ENCODE measurements around the gene CTBP2. TPM values are rescaled to one million over a fixed set of nuclear protein-coding genes. Genes with fewer than 3 reads are reported as not detected.

The CTBP2 gene
- total RNA-seq, 4 donors from 2014 or later = 69.7 to 125 (median 84.7) TPM

DNA sequence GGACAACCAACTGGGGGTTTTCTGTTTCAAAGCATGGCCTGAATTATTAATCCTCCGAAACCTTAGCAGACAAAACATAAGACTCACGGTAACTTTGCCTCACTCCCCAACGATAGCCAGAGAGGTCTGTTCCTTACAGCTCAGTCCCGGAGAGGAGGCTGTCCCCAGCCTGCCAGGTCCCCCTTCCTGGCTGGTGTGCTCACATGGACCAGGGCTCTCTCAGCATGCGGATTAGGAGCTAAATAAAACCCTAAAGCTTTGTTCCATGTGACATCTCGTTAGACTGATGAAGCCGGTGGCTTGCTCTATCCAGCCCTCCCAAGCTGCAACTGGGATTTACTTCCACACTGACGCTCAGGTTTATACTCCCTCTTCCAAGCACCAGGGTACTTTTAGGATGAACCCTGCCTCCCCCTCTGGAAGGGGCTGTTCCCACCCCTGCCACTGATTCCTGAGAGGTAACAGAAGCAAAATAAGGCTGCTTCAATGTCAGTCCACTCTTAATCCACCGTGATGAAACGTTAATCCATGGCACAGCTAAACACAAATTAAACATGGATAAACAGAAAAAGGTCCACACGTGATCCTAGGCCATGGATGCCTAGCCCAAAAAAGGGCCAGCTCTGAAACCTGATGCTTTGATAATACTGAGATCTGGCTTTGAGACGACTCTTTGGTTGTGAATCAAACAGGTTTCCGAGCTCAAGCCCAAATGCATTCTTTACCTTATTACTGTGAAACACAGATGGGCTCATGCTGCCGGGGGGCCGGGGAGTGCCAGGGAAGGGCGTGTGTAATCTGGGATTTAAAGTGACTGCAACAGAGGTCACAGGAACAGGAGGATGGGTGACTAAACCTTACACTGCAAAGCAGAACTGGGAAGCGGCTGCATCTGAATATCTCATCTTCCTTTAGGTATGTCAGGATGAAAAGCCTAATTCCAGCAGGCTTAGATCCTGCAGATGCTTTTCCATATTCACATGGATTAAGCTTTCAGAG is 132.2 kb downstream of the CTBP2 start:
- TF ChIP-seq EP300 (IDR thresholded peaks at IDR 0.05) = no peak
- no peak for TF ChIP-seq POLR2AphosphoS5 (IDR thresholded peaks at IDR 0.05)
- TF ChIP-seq, protein P1, sequence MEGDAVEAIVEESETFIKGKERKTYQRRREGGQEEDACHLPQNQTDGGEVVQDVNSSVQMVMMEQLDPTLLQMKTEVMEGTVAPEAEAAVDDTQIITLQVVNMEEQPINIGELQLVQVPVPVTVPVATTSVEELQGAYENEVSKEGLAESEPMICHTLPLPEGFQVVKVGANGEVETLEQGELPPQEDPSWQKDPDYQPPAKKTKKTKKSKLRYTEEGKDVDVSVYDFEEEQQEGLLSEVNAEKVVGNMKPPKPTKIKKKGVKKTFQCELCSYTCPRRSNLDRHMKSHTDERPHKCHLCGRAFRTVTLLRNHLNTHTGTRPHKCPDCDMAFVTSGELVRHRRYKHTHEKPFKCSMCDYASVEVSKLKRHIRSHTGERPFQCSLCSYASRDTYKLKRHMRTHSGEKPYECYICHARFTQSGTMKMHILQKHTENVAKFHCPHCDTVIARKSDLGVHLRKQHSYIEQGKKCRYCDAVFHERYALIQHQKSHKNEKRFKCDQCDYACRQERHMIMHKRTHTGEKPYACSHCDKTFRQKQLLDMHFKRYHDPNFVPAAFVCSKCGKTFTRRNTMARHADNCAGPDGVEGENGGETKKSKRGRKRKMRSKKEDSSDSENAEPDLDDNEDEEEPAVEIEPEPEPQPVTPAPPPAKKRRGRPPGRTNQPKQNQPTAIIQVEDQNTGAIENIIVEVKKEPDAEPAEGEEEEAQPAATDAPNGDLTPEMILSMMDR (IDR thresholded peaks at IDR 0.05) = no peak
- no peak for TF ChIP-seq POLR2A (IDR thresholded peaks at IDR 0.05; ENCODE audit: low read depth)
- Histone ChIP-seq H3K27me3 (no peaks in the 10 kb centered on the region), H3K9me3 (no peaks in the 10 kb centered on the region), H3K4me1 (peaks cover 54 to 78% (median 60%) of the 10 kb centered on the region in 4 donors), H3K4me3 (no peak overlapping the region), H3K27ac (replicated peaks in 1 of 4) (peak overlapping the region in 1 of 4 donors; percentile 21), H3K36me3 (peaks cover 0 to 21% (median 17%) of the 10 kb centered on the region in 4 donors)
- intact Hi-C loops (cut with DNase I) = no loop called here
- 61% methylated on average over 17 of the region's 17 CpGs for WGBS
- DNase-seq (ENCODE audit: extremely low spot score) = no peak

DNA sequence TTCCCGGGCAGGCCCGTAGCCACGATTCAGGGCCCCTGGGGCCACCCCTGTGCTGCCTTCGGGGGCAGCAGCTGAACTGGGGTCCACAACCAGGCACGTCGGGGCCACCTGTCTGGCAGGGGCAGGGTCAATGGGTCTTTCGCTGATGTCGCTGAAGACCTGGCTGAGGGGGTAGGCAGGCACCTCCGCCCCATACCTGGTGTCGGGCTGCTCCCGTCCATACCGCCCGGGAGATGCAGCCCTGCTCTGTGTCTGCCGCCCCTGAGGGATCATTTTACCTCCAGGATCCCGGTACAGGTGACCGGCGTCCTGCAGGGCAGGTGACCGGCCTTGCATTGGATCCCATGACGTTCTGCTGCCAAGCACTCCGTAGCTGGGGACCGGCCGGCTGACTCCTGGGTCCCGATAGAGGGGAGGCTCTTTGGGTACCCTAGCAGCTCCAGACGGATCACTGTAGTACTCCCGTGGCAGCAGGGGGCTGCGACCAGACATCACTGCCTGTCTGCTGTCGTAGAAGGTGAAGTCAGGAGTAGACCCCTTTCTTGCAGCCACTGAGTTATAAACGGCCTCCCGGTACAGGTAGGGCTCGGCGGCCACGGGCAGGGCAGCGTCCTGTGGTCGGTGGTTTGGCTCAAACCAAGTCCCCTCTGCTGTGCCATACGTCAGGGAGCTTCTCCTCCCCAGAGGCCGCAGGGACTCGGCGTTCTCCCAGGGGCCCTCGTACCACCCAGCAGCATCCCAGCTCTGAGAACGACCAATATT is 133.2 kb downstream of the CTBP2 start:
- no peak for DNase-seq (ENCODE audit: extremely low spot score)
- TF ChIP-seq EP300 (IDR thresholded peaks at IDR 0.05) = no peak
- TF ChIP-seq, protein P1 (IDR thresholded peaks at IDR 0.05) = no peak
- no peak for TF ChIP-seq POLR2AphosphoS5 (IDR thresholded peaks at IDR 0.05)
- TF ChIP-seq POLR2A (IDR thresholded peaks at IDR 0.05; ENCODE audit: low read depth) = no peak
- intact Hi-C loops (cut with DNase I) = no loop called here
- no peaks in the 10 kb centered on the region for H3K27me3 ChIP-seq
- no peaks in the 10 kb centered on the region for H3K9me3 ChIP-seq
- no peak overlapping the region for H3K27ac ChIP-seq (replicated peaks in 1 of 4)
- H3K4me3 ChIP-seq = no peak overlapping the region
- WGBS = 94% methylated on average over 33 of the region's 40 CpGs
- H3K4me1 ChIP-seq = peaks cover 59 to 75% (median 63%) of the 10 kb centered on the region in 4 donors
- H3K36me3 ChIP-seq = peaks cover 0 to 22% (median 18%) of the 10 kb centered on the region in 4 donors

DNA sequence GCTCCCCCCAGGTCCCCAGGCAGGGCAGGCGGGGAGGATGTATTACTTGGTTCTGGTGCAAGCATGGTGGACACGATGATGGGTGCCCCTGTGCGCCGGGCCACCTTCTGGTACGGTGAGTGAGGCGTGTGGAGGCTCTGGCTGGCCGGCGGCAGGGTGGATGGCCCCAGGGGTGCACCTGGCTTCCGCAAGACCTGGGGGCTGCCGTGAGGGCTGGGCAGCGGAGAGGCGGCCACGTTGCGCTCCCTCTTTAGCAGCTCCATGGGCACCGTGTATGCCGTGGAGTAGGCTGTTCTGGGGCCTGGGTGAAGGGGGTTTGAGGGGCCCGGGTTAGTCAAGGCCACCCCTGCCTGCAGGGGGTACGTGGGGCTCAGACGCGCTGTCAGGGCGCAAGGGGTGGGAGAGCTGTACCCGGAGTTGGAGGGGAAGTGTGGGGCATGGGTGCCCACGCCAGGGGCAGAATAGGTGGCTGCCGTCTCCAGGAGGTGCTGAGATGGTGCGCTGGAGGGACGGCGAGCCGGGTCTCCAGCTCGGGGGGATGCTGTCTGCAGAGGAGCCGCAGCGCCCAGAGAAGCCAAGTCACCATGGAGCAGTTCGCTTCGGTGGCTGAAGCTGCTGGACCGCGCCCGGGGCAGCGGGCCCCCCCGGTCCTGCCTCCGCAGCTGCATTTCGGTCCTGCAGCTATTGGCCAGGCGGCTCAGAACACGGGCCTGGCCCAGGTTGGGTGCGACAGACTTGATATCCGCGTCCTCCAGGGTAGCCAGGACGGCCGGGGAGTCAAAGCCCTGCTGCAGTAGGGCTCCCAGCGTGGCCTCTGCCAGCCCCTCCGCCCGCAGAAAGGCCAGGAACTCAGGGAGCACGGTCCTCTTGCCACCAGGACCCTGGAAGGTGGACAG is 134.1 kb downstream of the CTBP2 start:
- whole genome bisulfite sequencing = 95% methylated on average over 25 of the region's 51 CpGs
- H3K4me1 ChIP-seq = peaks cover 61 to 77% (median 66%) of the 10 kb centered on the region in 4 donors
- peaks cover 0 to 28% (median 22%) of the 10 kb centered on the region in 4 donors for H3K36me3 ChIP-seq
- H3K27me3 ChIP-seq = no peaks in the 10 kb centered on the region
- TF ChIP-seq POLR2AphosphoS5 (IDR thresholded peaks at IDR 0.05) (no peak), POLR2A (IDR thresholded peaks at IDR 0.05; ENCODE audit: low read depth) (no peak), EP300 (IDR thresholded peaks at IDR 0.05) (no peak)
- TF ChIP-seq, protein P1 (IDR thresholded peaks at IDR 0.05) = no peak
- H3K4me3 ChIP-seq = no peak overlapping the region
- no peak for DNase-seq (ENCODE audit: extremely low spot score)
- H3K9me3 ChIP-seq = no peaks in the 10 kb centered on the region
- intact Hi-C loops (cut with DNase I) = no loop called here
- no peak overlapping the region for H3K27ac ChIP-seq (replicated peaks in 1 of 4)

DNA sequence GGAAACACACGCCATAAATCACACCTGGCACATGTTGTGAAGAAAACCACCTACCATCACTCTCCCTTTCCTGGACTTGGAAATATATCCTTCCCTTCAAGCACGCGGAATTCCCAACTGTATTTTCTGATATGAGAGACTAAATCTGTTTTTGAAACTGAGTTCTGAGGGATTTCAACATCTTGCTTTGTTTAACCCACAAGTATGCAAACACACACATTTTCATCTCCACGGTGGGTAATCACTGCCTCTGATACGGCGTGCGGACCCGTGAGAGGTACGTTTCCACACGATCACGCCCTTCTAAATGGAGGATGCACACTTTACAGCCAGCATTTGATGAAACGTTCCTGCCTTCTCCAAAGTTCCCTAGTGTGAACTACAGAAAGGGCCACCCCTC is 135.0 kb downstream of the CTBP2 start:
- TF ChIP-seq POLR2AphosphoS5 (IDR thresholded peaks at IDR 0.05) = no peak
- TF ChIP-seq EP300 (IDR thresholded peaks at IDR 0.05) = no peak
- TF ChIP-seq POLR2A (IDR thresholded peaks at IDR 0.05; ENCODE audit: low read depth) = no peak
- TF ChIP-seq, protein P1 (IDR thresholded peaks at IDR 0.05) = no peak
- Histone ChIP-seq H3K4me1 (peaks cover 56 to 76% (median 65%) of the 10 kb centered on the region in 4 donors), H3K4me3 (no peak overlapping the region), H3K27me3 (no peaks in the 10 kb centered on the region), H3K36me3 (peaks cover 0 to 32% (median 22%) of the 10 kb centered on the region in 4 donors), H3K9me3 (no peaks in the 10 kb centered on the region), H3K27ac (replicated peaks in 1 of 4) (no peak overlapping the region)
- 61% methylated on average over 12 of the region's 12 CpGs for WGBS
- DNase-seq (ENCODE audit: extremely low spot score) = no peak
- intact Hi-C loops (cut with DNase I) = no loop called here
